Measurements from ENCODE around the gene CDX2. TPM values are rescaled to one million over a fixed set of nuclear protein-coding genes. Genes with fewer than 3 reads are reported as not detected.

CDX2 gene
- total and polyA plus RNA-seq, 2 experiments from 2014 or later = not detected

DNA sequence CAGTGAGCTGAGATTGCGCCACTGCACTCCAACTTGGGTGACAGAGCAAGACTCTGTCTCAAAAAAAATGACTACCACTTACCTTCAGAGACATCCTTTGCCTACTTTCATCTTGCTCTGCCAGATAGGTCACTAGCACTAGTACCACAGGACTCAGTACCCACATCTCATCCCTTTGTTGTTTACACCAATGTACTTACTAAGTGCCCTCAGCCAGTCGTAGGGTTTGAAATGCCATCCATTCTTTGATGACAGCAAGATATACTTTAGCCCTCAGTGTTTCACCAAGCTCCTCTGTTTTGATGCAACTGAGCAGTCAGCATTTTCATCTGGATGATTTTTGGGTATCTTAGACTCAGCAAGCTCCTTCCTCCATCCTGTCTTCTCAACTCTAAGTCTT is 13.2 kb upstream of the CDX2 start:
- Histone ChIP-seq H4K20me1 (replicated peaks; ENCODE audit: insufficient read depth) (peaks cover 13% of the 10 kb centered on the region; the same call in 1 of the 2 replicates), H3K36me3 (ENCODE audit: insufficient read depth) (no peaks in the 10 kb centered on the region), H3K4me2 (no peak overlapping the region), H3F3A (replicated peaks; ENCODE audit: low read depth) (peaks cover 24% of the 10 kb centered on the region), H2AFZ (no peak overlapping the region), H3K27ac (ENCODE audit: low read depth) (no peak overlapping the region), H3K9me2 (ENCODE audit: insufficient read depth) (no peaks in the 10 kb centered on the region), H3K4me1 (ENCODE audit: insufficient read depth) (peaks cover 19% of the 10 kb centered on the region), H3K4me3 (no peak overlapping the region), H3K79me2 (replicated peaks; ENCODE audit: insufficient read depth) (no peaks in the 10 kb centered on the region), H3K27me3 (ENCODE audit: insufficient read depth) (peaks cover 82% of the 10 kb centered on the region)
- no peak overlapping the region for H3K4me3 Mint-ChIP-seq
- no peaks in the 10 kb centered on the region for H3K36me3 Mint-ChIP-seq (ENCODE audit: low read depth)
- H3K9me3 Mint-ChIP-seq = peaks cover 6% of the 10 kb centered on the region; the same call in 2 of the 3 replicates
- no peak for DNase-seq (ENCODE audit: low spot score)
- TF ChIP-seq EZH2 (IDR thresholded peaks at IDR 0.05; ENCODE audit: low read depth, unreplicated experiment) = no peak
- no peak for TF ChIP-seq POLR2AphosphoS5 (IDR thresholded peaks at IDR 0.05; ENCODE audit: low read depth)
- TF ChIP-seq, protein P1, sequence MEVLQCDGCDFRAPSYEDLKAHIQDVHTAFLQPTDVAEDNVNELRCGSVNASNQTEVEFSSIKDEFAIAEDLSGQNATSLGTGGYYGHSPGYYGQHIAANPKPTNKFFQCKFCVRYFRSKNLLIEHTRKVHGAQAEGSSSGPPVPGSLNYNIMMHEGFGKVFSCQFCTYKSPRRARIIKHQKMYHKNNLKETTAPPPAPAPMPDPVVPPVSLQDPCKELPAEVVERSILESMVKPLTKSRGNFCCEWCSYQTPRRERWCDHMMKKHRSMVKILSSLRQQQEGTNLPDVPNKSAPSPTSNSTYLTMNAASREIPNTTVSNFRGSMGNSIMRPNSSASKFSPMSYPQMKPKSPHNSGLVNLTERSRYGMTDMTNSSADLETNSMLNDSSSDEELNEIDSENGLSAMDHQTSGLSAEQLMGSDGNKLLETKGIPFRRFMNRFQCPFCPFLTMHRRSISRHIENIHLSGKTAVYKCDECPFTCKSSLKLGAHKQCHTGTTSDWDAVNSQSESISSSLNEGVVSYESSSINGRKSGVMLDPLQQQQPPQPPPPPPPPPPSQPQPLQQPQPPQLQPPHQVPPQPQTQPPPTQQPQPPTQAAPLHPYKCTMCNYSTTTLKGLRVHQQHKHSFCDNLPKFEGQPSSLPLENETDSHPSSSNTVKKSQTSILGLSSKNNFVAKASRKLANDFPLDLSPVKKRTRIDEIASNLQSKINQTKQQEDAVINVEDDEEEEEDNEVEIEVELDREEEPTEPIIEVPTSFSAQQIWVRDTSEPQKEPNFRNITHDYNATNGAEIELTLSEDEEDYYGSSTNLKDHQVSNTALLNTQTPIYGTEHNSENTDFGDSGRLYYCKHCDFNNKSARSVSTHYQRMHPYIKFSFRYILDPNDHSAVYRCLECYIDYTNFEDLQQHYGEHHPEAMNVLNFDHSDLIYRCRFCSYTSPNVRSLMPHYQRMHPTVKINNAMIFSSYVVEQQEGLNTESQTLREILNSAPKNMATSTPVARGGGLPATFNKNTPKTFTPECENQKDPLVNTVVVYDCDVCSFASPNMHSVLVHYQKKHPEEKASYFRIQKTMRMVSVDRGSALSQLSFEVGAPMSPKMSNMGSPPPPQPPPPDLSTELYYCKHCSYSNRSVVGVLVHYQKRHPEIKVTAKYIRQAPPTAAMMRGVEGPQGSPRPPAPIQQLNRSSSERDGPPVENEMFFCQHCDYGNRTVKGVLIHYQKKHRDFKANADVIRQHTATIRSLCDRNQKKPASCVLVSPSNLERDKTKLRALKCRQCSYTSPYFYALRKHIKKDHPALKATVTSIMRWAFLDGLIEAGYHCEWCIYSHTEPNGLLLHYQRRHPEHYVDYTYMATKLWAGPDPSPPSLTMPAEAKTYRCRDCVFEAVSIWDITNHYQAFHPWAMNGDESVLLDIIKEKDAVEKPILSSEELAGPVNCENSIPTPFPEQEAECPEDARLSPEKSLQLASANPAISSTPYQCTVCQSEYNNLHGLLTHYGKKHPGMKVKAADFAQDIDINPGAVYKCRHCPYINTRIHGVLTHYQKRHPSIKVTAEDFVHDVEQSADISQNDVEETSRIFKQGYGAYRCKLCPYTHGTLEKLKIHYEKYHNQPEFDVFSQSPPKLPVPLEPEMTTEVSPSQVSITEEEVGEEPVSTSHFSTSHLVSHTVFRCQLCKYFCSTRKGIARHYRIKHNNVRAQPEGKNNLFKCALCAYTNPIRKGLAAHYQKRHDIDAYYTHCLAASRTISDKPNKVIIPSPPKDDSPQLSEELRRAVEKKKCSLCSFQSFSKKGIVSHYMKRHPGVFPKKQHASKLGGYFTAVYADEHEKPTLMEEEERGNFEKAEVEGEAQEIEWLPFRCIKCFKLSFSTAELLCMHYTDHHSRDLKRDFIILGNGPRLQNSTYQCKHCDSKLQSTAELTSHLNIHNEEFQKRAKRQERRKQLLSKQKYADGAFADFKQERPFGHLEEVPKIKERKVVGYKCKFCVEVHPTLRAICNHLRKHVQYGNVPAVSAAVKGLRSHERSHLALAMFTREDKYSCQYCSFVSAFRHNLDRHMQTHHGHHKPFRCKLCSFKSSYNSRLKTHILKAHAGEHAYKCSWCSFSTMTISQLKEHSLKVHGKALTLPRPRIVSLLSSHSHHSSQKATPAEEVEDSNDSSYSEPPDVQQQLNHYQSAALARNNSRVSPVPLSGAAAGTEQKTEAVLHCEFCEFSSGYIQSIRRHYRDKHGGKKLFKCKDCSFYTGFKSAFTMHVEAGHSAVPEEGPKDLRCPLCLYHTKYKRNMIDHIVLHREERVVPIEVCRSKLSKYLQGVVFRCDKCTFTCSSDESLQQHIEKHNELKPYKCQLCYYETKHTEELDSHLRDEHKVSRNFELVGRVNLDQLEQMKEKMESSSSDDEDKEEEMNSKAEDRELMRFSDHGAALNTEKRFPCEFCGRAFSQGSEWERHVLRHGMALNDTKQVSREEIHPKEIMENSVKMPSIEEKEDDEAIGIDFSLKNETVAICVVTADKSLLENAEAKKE (CRISPR knock-in tag; IDR thresholded peaks at IDR 0.05) = no peak
- no peak for TF ChIP-seq STAT1 (IDR thresholded peaks at IDR 0.05; ENCODE audit: unreplicated experiment)
- no peak for TF ChIP-seq CREB1 (CRISPR knock-in tag; IDR thresholded peaks at IDR 0.05; ENCODE audit: low read depth)
- TF ChIP-seq, protein P2, sequence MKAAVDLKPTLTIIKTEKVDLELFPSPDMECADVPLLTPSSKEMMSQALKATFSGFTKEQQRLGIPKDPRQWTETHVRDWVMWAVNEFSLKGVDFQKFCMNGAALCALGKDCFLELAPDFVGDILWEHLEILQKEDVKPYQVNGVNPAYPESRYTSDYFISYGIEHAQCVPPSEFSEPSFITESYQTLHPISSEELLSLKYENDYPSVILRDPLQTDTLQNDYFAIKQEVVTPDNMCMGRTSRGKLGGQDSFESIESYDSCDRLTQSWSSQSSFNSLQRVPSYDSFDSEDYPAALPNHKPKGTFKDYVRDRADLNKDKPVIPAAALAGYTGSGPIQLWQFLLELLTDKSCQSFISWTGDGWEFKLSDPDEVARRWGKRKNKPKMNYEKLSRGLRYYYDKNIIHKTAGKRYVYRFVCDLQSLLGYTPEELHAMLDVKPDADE (IDR thresholded peaks at IDR 0.05) = no peak
- TF ChIP-seq ZNF331 (CRISPR knock-in tag; IDR thresholded peaks at IDR 0.05; ENCODE audit: low read depth) = no peak
- TF ChIP-seq EZH2phosphoT487 (IDR thresholded peaks at IDR 0.05; ENCODE audit: unreplicated experiment) = no peak
- TF ChIP-seq NANOG (IDR thresholded peaks at IDR 0.05; ENCODE audit: borderline replicate concordance) = no peak
- TF ChIP-seq JUNB (IDR thresholded peaks at IDR 0.05; ENCODE audit: unreplicated experiment) = no peak
- no peak for TF ChIP-seq ZNF114 (CRISPR knock-in tag; IDR thresholded peaks at IDR 0.05)
- TF ChIP-seq, protein P3, sequence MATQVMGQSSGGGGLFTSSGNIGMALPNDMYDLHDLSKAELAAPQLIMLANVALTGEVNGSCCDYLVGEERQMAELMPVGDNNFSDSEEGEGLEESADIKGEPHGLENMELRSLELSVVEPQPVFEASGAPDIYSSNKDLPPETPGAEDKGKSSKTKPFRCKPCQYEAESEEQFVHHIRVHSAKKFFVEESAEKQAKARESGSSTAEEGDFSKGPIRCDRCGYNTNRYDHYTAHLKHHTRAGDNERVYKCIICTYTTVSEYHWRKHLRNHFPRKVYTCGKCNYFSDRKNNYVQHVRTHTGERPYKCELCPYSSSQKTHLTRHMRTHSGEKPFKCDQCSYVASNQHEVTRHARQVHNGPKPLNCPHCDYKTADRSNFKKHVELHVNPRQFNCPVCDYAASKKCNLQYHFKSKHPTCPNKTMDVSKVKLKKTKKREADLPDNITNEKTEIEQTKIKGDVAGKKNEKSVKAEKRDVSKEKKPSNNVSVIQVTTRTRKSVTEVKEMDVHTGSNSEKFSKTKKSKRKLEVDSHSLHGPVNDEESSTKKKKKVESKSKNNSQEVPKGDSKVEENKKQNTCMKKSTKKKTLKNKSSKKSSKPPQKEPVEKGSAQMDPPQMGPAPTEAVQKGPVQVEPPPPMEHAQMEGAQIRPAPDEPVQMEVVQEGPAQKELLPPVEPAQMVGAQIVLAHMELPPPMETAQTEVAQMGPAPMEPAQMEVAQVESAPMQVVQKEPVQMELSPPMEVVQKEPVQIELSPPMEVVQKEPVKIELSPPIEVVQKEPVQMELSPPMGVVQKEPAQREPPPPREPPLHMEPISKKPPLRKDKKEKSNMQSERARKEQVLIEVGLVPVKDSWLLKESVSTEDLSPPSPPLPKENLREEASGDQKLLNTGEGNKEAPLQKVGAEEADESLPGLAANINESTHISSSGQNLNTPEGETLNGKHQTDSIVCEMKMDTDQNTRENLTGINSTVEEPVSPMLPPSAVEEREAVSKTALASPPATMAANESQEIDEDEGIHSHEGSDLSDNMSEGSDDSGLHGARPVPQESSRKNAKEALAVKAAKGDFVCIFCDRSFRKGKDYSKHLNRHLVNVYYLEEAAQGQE (IDR thresholded peaks at IDR 0.05; ENCODE audit: unreplicated experiment) = no peak
- TF ChIP-seq, protein P4, sequence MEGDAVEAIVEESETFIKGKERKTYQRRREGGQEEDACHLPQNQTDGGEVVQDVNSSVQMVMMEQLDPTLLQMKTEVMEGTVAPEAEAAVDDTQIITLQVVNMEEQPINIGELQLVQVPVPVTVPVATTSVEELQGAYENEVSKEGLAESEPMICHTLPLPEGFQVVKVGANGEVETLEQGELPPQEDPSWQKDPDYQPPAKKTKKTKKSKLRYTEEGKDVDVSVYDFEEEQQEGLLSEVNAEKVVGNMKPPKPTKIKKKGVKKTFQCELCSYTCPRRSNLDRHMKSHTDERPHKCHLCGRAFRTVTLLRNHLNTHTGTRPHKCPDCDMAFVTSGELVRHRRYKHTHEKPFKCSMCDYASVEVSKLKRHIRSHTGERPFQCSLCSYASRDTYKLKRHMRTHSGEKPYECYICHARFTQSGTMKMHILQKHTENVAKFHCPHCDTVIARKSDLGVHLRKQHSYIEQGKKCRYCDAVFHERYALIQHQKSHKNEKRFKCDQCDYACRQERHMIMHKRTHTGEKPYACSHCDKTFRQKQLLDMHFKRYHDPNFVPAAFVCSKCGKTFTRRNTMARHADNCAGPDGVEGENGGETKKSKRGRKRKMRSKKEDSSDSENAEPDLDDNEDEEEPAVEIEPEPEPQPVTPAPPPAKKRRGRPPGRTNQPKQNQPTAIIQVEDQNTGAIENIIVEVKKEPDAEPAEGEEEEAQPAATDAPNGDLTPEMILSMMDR (conservative IDR thresholded peaks at IDR 0.05; ENCODE audit: low read depth in 2 of 2) = no peak
- peaks cover 87% of the 10 kb centered on the region for H3K27me3 Mint-ChIP-seq (ENCODE audit: insufficient read depth, low read depth, poor library complexity)
- no peak overlapping the region for H3K27ac Mint-ChIP-seq
- ATAC-seq = no peak
- peaks cover 22% of the 10 kb centered on the region for H3K4me1 Mint-ChIP-seq
